G401 (cell line): Measurements from ENCODE around the gene ZNF319. TPM values are rescaled to one million over a fixed set of nuclear protein-coding genes. Genes with fewer than 3 reads are reported as not detected.

Source experiments
- DNase-seq: peaks from one replicate; pipeline ENCODE4 v3.0.0-alpha.2; 2015; ENCODE audit warnings: low spot score
- in situ Hi-C: cut with HindIII; loops from 2 replicates; pipeline ENCODE4 v1.10.0; 2016; ENCODE audit warnings: low sequenced_read_pairs, mixed read lengths
- total RNA-seq: library from RNA; depleted of rRNA; stranded (reverse); fragments of >200 nt; shearing (Covaris generic); gene quantifications from 2 replicates; pipeline ENCODE4 v1.2.3, GENCODE V29; 2014; rRNA removed

The ZNF319 gene
- total RNA-seq, 1 experiment from 2014 or later: 2.0 TPM

DNA sequence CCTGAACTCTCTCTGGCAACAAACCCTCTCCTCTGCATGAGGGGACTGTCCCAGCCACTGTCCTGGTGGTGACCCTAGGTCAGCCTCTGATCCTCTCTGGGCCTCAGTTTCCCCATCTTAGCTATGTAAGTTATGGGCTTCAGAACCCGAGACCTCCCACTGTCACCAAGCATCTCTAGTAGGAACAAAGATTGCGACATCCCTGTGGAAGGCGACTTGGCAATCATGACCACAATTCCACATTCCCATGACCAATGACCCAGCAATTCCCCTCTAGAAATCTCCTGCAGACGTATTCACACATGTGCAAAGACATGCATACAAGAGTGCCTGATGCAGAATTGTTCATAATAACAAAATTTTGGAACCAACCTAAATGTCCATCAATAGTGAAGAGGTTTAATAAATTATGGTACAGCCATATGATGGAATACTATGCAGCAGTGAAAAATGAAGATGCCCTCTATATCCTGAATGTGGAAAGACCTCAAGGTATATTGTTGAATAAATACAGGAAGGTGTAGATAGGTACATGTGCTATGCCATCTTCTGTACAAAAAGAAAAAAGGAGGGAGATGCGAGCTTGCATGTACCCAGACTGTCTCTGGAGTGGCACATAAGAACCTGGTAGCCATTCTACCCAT is 50.8 kb downstream of the ZNF319 start:
- DNase-seq: no peak
- in situ Hi-C loops: no loop called here

DNA sequence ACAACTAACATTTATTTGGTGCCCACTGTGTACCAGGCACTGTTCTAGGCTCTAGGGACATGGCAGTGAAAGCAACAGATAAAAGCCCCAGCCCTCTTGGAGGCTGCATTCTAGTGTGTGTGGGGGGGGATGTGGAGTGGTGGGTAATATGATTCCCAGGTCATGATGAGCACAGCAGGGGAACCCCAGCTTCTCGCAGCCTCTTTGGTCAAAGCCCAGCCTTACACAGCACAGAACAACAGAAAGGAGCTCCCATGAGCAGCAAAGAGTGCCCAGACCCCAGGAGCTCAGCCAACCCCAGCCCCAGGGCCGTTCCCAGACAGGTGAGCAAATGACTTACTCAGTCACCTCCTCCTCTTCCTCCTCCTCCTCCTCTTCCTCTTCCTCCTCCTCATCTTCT is 51.5 kb downstream of the ZNF319 start:
- no peak for DNase-seq
- in situ Hi-C loops: no loop called here

GRCh38 chr16:57948027-57948426 is 52.4 kb downstream of the ZNF319 start:
- in situ Hi-C loops: no loop called here
- DNase-seq: no peak

GRCh38 chr16:57947261-57947660 is 53.2 kb downstream of the ZNF319 start:
- in situ Hi-C loops: no loop called here
- DNase-seq: no peak

GRCh38 chr16:57946181-57946801 is 54.2 kb downstream of the ZNF319 start:
- in situ Hi-C loops: no loop called here
- DNase-seq: no peak

- DNase-seq: no peak
- in situ Hi-C loops: no loop called here
Measured at GRCh38 chr16:57945740-57946138, 54.7 kb downstream of the ZNF319 start.

DNA sequence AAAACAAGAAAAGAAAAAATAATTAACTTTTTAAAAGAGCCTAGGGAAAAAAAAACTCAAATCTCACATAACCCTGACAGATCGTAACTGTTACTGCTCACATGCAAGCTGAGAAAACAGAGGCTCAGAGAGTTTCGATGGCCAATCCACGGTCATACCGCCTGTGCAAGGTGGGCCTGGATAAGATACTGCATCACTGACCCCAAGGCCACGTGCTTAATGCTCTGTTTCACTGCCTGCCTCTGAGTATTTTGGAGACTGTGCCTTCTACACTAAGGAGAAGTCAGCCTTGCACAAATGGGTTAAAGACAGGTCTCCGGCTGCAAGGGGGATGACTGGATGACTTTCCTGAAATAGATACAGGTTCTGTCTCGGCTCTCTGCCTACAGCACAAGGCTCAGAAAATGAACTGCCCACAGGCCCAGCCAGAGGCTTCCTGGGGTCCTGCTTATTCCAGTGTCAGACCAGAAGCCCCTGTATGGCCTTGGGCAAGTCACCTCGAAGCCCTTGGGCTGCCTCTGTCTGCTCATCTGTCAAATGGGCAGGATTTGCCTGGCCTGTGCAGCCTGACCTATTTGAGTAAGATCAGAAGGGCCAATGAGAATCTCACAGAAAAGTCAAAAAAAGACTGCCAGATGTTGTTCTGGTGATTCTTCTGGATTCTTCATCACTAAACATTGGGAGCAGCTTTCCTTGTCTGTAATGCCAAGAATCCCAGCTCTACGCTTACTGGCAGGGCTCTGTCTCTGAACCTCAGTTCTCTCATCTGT is 55.3 kb downstream of the ZNF319 start:
- DNase-seq: no peak
- in situ Hi-C loops: no loop called here

Other genes starting within 250 kb of the ZNF319 start
- 44.3 and 53.5 TPM in 2 replicates for gene KIFC3, start 198.2 kb downstream of the ZNF319 start, total RNA-seq
- not detected in 2 replicates for gene CNGB1, start 29.5 kb downstream of the ZNF319 start, total RNA-seq
- gene USB1, start 735 bp upstream of the ZNF319 start, total RNA-seq: 11.3 and 27.1 TPM in 2 replicates
- gene MMP15, start 25.1 kb upstream of the ZNF319 start, total RNA-seq: 3.1 and 3.9 TPM in 2 replicates
- 70.7 and 89.6 TPM in 2 replicates for gene CFAP20, start 128.7 kb upstream of the ZNF319 start, total RNA-seq
- 23.9 and 34.4 TPM in 2 replicates for gene CSNK2A2, start 197.4 kb upstream of the ZNF319 start, total RNA-seq